Fibroblast of upper back skin (primary cell): Measurements from ENCODE around the gene AGAP1.
A peak's percentile ranks its signal among the peaks of the same experiment; 100 is the strongest.

Experiments used
- DNase-seq: peaks from one replicate; pipeline ENCODE4 v3.0.0-alpha.2; 2013

Gene AGAP1

DNA sequence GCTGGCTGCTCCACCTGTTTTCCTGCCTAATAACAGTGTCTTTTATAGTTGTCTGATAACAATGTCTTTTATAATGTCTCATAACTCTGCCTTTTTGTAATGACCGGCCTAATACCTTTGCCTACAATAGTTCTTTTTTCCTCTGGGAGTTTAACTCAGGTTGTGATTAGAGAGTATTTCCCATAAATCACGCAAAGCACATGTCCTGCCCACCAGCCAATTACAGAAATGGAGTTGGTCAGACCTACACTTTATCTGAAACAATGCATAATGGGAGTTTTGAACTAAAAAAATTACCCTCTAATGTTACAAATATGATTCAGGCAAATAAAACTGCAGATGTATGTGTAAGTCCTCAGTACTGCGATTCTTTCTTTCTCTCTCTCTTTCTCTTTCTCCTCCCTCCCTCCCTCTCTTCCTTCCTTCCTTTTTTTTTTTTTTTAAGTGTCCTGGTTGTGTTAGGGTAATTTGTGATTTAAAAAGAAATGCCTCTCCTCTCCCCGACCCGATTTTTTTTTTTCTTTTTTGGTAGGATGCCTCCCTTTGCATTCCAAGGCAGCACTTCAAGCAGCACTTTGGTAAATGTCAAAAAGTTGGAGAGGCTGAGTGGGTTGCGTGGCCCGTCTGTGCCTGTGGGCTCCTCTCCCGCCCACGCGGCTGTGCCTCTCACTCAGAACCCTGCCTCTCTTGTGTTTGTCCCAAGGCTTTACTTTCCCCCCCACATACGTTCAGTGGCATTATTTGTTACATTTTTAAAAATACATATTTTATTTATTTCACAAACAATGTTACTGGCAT lies 147.3 kb downstream of the AGAP1 start:
- DNase-seq = peak; percentile 20

DNA sequence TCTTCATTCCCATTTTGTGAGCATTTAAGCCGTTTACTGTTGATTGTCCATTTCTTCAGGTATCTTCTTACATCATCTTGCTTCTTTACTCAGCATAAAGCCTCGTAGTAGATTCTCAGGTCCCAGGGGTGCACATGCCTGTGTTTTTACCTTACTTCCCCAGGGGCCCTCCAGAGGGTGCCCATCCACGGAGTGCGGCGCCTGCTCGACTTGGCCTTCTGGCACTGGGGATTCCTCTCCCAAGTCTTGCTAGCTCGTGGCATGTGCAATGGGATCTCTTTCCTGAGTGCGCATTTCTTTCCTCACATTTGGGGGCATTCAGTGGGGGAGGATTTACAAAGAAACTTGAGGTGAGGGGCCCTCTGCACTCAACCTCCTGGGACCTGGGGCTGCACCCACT lies 148.1 kb downstream of the AGAP1 start:
- DNase-seq = no peak

DNA sequence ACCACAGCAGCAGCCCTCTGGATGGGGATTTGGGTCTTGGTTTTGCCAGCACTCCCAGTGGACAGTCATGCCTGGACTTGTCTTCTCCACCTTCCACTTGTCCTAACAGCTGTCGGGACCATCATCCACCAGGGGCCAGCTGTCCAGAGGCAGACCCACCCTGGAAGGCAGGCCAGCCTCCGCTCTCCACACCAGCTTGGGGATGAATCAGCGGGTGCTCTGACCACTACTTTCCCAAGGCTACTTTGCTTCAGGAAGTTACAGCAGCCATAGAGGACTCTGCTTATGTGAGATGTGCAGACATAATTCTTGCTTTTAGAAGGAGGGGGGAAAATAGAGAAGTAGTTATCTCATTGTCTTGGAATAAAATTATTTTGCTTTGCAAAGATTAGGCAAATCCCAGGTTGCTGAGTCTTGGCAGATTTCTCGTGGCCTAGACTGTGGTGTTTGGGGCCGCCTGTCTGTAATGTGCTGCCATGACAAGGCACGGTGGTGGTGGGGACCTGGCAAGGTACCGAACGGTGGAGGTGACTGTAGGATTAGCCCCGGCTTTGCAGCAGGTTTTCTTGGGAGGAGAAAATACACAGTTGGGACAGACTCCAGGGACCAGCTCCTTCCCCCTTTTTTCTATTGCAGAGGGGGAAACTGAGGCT lies 148.7 kb downstream of the AGAP1 start:
- DNase-seq = peak; percentile 49

DNA sequence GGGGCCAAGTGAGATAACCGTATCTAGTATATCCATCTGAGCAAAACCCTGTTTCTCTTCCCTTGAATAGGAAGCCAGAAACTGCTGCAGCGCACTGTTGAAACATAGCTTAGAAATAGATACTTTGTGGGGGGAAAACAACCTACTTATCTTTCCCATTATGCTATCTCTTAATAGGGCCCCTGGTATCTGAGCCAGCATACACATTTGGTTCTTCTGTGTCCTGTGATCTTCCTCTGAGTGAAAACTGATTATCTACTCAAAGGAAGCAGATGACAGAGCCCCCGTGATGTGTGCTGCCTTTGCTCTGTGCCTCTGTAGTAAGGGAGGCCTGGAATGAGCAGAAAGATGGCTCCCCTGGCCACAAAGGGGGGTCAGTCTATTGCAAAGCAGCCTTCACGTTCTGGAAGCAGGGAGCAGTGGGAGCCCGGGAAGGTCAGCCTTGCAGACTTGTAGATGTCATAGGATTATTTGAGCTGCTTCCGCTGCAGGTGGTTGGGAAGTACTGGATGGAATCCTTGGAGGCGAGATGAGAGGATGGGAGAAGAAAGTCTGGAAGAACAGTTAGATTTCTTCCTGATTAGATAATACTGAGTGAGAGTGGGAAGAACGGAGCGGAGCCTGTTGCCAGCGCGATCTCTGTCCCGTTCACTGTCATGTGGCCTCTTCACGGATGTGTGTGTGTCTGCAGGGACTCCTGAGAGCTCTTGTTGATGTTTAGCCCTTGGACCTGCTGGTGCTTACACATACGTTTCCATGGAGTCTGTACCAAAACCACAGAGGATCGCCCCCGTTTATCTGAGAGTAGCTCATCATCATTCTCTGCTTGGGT lies 150.1 kb downstream of the AGAP1 start:
- DNase-seq = no peak

DNA sequence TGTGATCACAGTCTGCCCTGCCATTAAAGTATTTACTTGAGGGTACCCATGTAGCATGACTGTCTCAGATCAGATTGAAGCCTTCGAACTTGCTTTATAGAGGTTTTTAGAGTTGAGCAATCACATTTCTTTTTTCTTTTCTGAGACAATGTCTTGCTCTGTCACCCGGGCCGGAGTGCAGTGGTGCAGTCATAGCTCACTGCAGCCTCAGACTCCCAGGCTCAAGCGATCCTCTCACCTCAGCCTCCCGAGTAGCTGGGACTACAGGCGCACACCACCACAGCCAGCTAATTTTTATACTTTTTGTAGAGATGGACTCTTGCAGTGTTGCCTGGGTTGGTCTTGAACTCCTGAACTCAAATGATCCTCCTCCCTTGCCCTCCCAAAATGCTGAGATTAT lies 153.4 kb downstream of the AGAP1 start:
- no peak for DNase-seq

DNA sequence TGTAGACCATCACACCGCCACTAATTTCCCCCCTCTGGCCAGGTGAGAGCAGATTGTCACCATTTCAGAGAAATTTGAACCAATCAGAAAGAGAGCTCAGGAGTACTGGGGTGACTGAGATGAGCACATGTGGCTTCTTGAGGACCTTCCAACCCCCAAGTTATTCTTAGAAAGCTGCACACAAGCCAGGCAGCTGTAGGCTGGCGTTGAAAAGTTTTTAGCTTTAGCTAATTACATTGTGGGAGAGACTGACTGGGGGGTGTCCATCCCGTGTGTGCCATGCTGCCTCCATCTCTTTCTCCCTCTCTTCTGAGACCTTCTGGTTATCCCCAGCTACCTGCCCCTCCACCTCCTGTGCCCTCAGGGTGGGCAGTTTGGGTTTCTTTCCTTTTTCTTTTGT lies 154.0 kb downstream of the AGAP1 start:
- DNase-seq = no peak

DNA sequence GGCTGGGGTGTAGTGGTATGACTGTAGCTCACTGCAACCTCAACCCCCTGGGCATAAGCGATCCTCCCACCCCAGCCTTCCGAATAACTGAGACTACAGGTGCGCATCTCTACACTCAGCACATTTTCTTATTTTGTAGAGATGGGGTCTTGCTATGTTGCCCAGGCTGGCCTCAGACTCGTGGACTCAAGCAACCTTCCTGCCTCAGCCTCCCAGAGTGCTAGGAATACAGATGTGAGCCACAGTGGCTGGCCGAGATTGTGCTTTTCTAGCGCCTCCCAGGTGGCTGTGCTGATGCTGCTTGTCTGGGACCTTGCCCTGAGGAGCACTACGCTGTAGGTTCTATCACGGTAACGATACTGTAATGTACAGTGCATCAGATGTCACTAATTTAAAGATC lies 155.6 kb downstream of the AGAP1 start:
- no peak for DNase-seq

DNA sequence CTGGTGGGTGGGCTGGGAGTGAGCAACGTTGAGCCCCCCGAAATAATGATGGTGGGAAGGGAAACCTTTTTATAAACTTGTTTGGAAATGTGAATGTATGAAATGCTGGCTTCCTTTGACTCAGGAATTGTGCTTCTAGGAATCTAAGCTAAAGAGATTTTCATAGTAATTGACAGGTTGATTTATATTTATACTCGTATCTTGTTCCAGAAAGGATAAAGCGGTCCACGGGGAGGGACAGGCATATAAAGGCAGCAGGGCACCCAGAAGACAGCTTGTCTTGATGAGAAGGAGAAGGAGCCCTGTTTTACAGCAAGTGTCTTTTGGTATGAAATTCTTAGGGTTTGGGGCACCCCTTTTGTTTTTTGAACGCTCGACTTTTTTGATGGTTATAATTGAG lies 157.8 kb downstream of the AGAP1 start:
- no peak for DNase-seq

DNA sequence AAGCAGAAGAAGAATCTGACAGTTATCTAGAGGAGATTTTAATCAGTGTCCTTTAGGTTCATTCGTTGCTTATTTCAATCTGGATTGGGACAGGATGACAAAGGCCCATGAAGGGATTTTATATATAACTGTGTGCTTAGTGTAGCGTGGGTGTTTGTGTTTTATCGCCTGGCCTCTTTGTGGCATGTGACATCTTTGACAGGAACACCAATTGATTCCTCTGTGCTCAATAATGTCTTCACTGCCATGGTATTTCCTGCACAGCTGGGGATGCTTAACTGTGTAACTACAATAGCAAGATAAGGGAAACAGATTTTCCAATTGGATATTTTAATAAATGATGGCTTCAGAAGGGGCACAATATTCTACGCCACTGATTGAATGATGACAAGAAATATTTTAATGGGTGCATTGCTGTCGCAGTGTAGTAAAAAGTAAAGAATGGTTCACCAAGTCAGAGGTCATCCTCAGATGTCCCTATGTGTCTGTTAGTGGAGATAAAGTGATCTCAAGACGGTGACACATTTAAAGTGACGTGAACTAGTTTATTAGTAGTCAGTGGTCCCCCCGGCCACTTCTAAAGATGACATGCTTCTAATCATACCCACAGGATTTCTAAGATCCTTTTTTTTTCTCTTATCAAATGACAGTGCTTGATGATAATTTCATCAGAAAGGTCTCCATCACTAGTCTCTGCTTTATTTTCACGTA lies 160.4 kb downstream of the AGAP1 start:
- DNase-seq = peak; percentile 44

DNA sequence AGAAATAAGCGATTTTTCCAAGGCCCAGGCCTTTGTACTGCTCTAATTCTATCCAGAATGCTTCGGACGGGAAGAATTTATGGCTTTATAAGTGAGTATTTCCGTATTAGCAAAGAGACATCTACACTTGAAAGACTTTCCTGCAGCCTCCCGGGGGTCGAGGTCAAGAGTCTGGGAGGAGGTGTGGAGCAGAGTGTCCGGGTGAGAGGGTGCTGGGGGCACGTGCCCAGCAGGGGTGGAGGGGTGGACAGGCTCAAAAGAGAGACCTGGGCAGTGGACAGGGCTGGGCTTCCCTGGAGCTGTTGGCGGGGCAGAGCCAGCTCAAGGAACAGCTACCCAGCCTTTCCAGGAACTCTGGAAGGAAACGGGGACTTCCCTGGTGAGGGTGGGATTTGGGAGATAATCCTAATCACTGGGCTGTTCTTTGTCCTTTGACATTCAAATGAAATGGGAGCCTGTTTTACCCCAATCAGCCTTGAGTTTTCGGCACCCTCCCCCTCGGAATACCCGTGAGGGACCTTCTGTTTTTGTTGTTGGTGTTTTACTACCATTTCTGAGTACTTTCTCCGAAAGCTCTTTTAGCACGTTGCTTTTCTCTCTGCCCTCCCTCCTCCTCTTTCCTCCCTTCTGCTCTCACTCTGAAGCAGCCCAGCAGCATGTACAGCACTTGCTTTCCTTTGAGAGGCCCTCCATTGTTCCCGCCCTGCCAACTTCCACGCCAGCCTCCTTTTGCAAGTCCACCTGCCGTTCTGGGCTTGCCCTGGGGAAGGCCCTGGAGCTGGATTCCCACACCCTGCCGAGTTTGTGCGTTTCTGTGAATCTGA lies 164.7 kb downstream of the AGAP1 start:
- no peak for DNase-seq

DNA sequence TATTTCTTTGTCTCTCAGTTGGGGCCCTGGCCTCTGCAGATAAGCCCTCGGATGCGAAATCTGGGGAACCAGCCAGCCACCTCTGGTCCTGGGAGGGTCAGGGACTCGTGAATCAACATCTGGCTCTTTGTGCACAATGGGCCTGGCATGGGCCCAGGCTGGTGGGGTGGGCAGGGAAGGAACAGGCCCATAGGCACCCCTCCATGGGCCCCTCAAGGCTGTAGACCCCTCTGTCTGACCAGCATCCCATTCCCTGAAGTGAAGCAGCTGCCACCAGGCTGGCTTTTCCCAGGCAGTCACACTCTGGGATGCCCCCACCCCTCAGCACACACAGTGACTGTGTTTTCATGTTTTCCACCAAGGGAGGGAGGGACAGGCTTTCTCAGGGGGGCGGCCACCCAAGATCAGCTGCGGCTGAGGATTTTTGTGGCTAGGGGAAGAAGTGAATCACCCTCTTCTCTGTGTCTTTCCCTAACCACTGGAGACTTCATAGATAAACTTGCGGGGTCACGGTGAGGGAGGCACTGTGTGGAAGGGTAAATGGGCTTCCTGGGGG lies 166.0 kb downstream of the AGAP1 start:
- peak; percentile 85 for DNase-seq

DNA sequence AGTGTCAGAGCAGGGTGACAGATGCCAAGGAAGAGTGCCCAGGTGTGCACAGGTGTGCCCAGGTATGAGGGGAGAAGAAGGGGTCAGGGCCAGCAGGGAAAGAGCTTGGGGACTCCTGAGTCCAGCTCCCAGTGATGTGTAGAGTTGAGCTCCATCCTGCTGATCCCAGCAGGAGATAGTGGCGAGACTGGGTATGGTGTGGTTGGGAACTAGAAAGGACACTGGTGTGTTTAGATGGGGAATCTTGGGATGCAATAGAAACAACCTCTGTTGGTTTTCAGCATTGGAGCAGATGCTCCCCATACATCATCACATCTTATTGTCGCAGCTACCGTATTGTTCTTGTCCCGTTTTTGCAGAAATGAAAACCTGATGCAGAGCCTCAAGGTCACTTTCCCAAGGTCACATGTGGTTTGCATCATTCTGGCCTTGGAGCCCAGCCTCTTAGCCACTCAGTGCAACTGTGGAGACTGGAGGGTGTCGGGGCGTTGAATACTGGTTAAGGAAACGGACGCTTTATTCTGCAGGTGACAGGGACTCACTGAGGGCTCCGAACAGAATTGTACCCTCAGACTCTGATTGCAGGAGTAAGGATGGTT lies 166.7 kb downstream of the AGAP1 start:
- DNase-seq = no peak

DNA sequence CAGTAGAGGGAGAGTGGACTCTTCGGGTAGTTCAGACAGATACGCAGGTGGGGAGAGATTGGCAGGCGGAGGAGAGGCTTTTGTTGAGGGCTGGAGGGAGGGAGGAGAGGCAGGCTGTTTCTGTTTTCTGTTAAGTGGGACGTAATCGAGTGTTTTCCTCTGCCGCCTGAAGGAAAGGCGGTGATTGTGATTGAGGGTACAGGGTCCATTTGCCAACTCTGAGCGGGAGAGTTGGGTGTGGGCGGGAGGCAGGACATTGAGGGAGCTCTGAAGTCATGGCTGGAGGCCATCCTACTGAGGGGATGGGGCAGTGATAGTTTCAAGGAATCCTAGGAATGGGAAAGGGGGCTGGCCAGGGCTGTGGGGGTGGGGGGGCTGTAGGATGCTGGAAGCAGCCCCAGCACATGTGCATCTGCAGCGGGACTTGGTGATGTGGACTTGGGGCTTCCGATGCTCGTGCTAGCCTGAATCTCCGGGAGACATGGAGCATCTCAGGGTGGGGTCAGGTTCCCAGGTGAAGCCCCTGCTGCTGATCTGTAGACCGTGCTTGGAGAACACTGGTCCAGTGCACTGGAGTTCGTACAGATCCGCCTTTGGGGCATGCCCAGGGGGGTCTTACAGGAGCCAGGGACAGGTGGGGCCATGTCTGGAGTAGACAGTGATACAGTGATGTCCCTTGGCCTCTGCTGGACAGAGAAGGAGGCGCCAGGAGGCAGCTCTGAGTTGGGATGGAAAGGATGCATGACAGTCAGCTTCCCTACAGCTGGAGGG lies 167.5 kb downstream of the AGAP1 start:
- DNase-seq = peak; percentile 35

DNA sequence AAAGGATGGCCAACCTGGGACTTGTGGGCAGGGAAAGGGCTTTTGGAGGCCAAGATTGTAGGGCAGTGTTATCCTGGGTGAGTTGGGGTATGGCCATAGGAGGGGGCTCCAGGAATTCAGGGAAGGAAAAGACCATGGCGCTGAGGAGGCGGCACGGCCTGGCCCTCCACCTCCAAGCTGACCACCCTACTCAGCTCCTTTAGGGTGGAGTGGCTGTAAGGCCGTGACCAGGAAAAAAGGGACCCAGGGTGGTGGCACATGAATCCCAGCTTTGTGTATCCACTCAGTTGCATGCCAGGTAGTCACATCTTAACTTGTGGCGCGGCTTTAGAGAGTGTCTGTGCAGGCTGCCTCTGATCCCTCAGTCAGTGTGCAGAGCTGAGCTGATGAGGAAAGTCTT lies 168.1 kb downstream of the AGAP1 start:
- DNase-seq = no peak

DNA sequence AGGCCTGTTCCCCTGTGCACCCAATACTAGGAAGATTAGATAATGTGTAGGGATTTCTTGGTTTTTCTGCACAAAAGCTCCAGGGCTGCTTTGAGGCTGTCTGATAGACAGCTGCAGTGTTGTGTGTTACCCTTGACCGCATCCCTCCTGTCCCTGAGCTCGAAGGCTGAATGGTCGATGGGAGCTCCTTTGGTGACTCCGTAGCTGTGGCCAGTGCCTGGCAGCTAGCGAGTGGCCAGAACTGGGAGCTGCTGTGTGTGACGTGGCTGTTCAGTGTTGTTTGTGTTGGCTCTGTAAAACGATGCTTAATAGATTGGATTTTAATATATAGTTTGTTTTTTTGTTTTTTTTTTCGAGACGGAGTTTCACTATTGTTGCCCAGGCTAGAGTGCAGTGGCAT lies 170.0 kb downstream of the AGAP1 start:
- no peak for DNase-seq

DNA sequence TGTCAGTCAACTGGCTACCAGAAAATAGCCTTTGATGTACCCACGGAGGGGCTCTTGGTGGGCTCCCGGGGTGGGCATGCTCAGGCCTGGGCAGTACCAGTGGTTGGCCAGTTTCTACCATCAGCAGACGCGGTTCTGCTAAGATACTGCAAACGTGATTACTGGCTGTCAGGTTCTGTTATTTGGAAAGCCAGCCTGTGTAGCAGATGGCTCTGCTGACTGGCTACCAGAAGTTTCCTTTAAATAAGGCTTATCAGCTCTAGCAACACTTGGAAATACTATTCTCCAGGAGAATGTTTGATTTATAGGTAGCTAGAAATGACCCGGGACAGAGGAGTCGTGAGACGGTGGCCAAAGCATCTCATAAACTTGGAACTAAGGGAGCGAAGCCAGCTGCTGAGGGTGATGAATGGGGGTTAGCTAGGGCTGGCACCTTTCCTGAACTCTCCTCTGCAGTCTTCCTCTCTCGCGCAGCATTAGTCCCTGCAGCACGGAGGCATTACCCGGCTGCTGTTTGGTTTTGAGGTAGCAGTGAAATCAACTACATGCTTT lies 171.9 kb downstream of the AGAP1 start:
- peak; percentile 29 for DNase-seq

DNA sequence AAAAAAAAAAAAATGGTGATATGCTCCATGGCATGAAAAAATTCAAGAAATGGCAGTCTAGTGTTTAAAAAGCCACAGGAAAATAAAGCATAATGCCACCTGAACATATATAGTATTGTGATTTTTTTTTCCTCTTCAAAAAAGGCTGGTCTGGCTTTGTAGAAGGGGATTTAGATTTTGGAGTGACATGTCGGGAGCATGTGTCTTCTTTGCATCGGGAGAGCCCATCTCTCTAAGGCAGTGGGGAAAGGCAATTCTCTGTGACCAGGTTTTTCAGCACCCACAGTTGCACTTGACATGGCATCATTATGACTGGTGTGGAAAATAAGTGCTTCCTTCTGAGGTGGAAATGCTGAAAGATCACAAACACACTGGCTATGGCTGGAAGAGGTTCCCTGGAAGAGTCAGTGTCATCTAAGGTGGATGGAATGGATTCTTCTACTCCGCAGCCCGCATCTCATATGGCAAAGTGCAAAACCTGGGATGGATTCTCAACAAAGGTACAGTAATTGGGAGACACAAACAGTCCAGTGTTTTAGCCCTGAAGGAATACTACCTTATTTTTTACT lies 172.5 kb downstream of the AGAP1 start:
- DNase-seq = peak; percentile 84

DNA sequence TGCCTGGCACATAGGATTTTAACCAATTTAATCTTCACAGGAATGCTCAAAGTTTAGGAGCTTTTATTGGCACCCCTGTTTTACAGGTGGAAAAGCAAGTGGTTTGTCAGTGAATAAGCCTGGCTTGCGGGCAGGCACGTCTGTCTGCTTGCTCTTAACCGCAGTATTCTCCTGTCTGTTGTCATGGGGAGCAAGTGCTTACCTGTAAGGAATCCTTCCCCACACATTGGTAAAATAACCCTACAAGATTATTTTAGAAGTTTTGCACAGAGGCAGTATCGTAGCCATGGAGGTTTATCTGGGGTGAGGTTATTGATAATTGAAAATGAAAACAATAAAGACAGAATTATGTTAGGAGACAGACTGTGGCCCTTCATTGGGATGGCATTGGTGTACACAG lies 174.9 kb downstream of the AGAP1 start:
- no peak for DNase-seq

DNA sequence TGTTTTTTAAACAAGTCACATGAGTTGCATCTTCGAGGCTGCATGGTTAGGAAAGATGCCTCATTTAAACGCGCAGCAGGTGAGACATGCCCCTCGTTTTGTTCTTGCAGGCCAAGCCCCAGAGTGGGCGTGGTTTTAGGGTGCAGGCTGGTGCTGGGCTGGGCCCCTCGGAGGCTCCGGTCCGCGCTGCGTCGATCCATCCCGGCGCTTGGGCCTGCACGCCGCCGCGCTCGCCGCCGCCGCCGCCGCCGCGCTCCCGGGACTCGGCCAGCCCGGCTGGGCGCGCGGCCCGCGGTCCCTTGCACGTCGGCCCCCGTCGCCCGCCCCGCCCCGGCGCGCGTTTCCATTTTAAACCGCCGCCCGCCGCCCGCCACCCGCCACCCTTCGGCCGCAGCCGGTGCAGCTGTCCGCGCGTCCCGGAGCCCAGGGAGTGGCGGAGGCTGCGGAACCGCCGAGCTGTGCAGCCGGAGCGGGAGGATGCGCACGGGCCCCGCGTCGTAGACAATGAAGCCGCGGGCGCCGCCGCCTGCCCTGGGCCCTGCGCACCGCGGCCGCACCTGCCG lies 175.5 kb downstream of the AGAP1 start:
- DNase-seq = peak; percentile 47
